Smooth muscle cell (in vitro differentiated cells): ENCODE results near the gene GPRIN2. TPM values are rescaled to one million over a fixed set of nuclear protein-coding genes. Genes with fewer than 3 reads are reported as not detected.
A peak's percentile ranks its signal among the peaks of the same experiment; 100 is the strongest.
"Not testable (repeated sequence)": the region's sequence is repeated elsewhere in the genome, so short reads cannot be mapped to it uniquely, and the experiment has no call there.

Experiments used
- DNase-seq: peaks from one replicate; lab custom pipeline; 2025; ENCODE audit not compliant: unreplicated experiment; lab: John Stamatoyannopoulos, UW
- H2AFZ ChIP-seq: fragments of 200-600 bp; sonication (generic); 2 replicates; pipeline ENCODE4 v1.6.0; 2016; ENCODE audit warnings: antibody characterized with exemption, low read depth, mild to moderate bottlenecking
- H3F3A ChIP-seq: fragments of 200-600 bp; sonication (generic); 2 replicates; pipeline ENCODE4 v1.6.0; 2017; ENCODE audit warnings: antibody characterized with exemption, low read depth
- H3K27ac ChIP-seq: fragments of 200-600 bp; sonication (generic); 2 replicates; pipeline ENCODE4 v1.5.1; 2016; ENCODE audit warnings: low read depth, mild to moderate bottlenecking
- H3K27me3 ChIP-seq: fragments of 200-600 bp; sonication (generic); 2 replicates; pipeline ENCODE4 v1.6.1; 2016; ENCODE audit warnings: low read depth, mild to moderate bottlenecking
- H3K36me3 ChIP-seq: fragments of 200-600 bp; sonication (generic); 2 replicates; pipeline ENCODE4 v1.5.1; 2016; ENCODE audit warnings: low read depth
- H3K4me1 ChIP-seq: fragments of 200-600 bp; sonication (generic); 2 replicates; pipeline ENCODE4 v1.5.1; 2016; ENCODE audit warnings: low read depth
- H3K4me2 ChIP-seq: fragments of 200-600 bp; sonication (generic); 2 replicates; pipeline ENCODE4 v1.6.0; 2016; ENCODE audit warnings: mild to moderate bottlenecking
- H3K4me3 ChIP-seq: fragments of 200-600 bp; sonication (generic); 2 replicates; pipeline ENCODE4 v1.5.1; 2016; ENCODE audit warnings: mild to moderate bottlenecking
- H3K79me2 ChIP-seq: fragments of 200-600 bp; sonication (generic); 2 replicates; pipeline ENCODE4 v1.6.0; 2016; ENCODE audit warnings: low read depth, mild to moderate bottlenecking
- H3K9ac ChIP-seq: fragments of 200-600 bp; sonication (generic); 2 replicates; pipeline ENCODE4 v1.6.0; 2016; ENCODE audit warnings: low read depth
- H3K9me3 ChIP-seq: fragments of 200-600 bp; sonication (generic); replicated peaks from 2 replicates; pipeline ENCODE4 v1.5.1; 2016; ENCODE audit warnings: low read depth
- H4K20me1 ChIP-seq: fragments of 200-600 bp; sonication (generic); 2 replicates; pipeline ENCODE4 v1.6.0; 2016; ENCODE audit warnings: low read depth
- WGBS: methylation state at CpG from one replicate; pipeline ENCODE4 v1.1.7; 2016; ENCODE audit warnings: low lambda C conversion rate; 5-methylcytosine and 5-hydroxymethylcytosine counted together
- polyA plus RNA-seq: library from polyadenylated mRNA; unstranded; fragments of >200 nt; fragmentation: Nextera tagmentation; extraction: Ambion mirVana; gene quantifications from 2 replicates; pipeline ENCODE4 v1.2.1, GENCODE V29; 2016
- total RNA-seq: library from RNA; depleted of rRNA; stranded (reverse); fragments of >200 nt; gene quantifications from 2 replicates; pipeline ENCODE4 v1.2.3, GENCODE V29; 2014
- TF ChIP-seq, protein P1 (sequence below): fragments of 200-600 bp; sonication (generic); IDR thresholded peaks from 2 replicates; pipeline ENCODE4 v1.5.1; 2017; ENCODE audit warnings: borderline replicate concordance, mild to moderate bottlenecking, antibody characterized with exemption; ENCODE audit not compliant: insufficient read depth, poor library complexity, severe bottlenecking

The GPRIN2 gene
- total RNA-seq (0.54 TPM in 1 of 2 replicates, not detected in the other), polyA plus RNA-seq (0.34 and 0.54 TPM in 2 replicates)

DNA sequence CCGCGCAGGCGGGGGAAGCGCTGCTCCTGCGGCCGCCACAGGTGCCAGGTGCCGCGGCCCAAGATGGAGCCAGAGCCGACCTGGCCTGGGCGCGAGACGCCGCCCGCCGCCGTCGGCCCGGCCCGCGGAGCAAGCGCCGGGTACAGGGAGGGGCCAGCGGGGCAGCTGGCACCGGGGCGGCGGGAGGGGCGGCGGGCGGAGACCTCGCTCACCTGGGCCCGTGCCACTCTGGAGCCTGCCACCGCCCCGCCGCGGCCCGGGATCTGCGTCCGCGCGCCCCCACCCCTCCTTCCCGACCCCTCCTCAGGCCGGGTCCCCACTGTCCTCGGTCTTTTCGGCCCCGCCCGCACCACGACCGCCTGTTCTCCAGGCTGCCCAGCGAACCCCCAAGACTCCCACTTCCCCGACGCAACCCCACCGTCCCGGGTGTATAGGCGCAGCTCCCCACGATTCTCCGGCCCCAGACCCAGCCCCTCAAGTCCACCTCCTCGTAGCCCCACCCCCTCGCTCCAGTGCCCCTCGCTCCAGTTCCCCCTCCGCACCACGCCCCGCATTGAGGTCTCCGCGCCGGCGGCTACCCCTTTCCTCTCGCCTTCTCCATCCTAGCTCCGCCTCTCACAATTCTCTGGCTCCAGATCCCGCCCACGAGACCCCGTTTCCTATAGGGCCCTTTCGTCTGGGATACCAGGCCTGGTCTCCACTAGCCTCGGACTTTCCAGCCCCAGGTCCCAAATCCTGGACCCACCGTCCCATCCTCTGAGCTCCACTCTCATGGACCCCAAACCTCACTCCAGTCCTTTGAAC, at the start of gene GPRIN2:
GPRIN2 (minus strand) TSS at position 144 of the 804 bp plus-strand sequence. CDS start 5,922 bp downstream, outside the sequence.
- H3K79me2 ChIP-seq = no peaks in the 10 kb centered on the region
- peak within 1 kb of the TSS; percentile 93 for H3K4me2 ChIP-seq
- H3K9ac ChIP-seq = no peak within 1 kb of the TSS
- no peak within 1 kb of the TSS for H3K27ac ChIP-seq
- H2AFZ ChIP-seq = peak within 1 kb of the TSS; percentile 86
- WGBS = 11% methylated on average over 25 of the region's 74 CpGs
- peaks cover 8% of the 10 kb centered on the region for H3K4me1 ChIP-seq
- no peak for DNase-seq
- H4K20me1 ChIP-seq = no peaks in the 10 kb centered on the region
- H3K27me3 ChIP-seq = peaks cover 73% of the 10 kb centered on the region
- H3K9me3 ChIP-seq = no peaks in the 10 kb centered on the region
- peak within 1 kb of the TSS; percentile 63 for H3K4me3 ChIP-seq
- H3F3A ChIP-seq = no peaks in the 10 kb centered on the region
- TF ChIP-seq, protein P1, sequence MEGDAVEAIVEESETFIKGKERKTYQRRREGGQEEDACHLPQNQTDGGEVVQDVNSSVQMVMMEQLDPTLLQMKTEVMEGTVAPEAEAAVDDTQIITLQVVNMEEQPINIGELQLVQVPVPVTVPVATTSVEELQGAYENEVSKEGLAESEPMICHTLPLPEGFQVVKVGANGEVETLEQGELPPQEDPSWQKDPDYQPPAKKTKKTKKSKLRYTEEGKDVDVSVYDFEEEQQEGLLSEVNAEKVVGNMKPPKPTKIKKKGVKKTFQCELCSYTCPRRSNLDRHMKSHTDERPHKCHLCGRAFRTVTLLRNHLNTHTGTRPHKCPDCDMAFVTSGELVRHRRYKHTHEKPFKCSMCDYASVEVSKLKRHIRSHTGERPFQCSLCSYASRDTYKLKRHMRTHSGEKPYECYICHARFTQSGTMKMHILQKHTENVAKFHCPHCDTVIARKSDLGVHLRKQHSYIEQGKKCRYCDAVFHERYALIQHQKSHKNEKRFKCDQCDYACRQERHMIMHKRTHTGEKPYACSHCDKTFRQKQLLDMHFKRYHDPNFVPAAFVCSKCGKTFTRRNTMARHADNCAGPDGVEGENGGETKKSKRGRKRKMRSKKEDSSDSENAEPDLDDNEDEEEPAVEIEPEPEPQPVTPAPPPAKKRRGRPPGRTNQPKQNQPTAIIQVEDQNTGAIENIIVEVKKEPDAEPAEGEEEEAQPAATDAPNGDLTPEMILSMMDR = no peak
- no peaks in the 10 kb centered on the region for H3K36me3 ChIP-seq

GRCh38 chr10:46600516-46600915, 44.1 kb upstream of the GPRIN2 start:
- H3K9ac ChIP-seq, DNase-seq, H3K27ac ChIP-seq, H3K4me1 ChIP-seq, H3K79me2 ChIP-seq, H2AFZ ChIP-seq, H3K9me3 ChIP-seq, H3K4me3 ChIP-seq, H3K27me3 ChIP-seq, H3F3A ChIP-seq, H3K36me3 ChIP-seq, H3K4me2 ChIP-seq, H4K20me1 ChIP-seq: not testable (repeated sequence)
- 95% methylated on average over 1 of the region's 1 CpG for WGBS

GRCh38 chr10:46597616-46598246, 41.3 kb upstream of the GPRIN2 start:
- Histone ChIP-seq H3K4me2 (peak overlapping the region; percentile 76), H3K4me3 (peak overlapping the region; percentile 55)
- H3K27ac ChIP-seq, H3K27me3 ChIP-seq, H3K9ac ChIP-seq, H3K36me3 ChIP-seq, H3F3A ChIP-seq, H4K20me1 ChIP-seq, H3K79me2 ChIP-seq, H2AFZ ChIP-seq, H3K4me1 ChIP-seq, DNase-seq, H3K9me3 ChIP-seq: not testable (repeated sequence)
- TF ChIP-seq, protein P1 = peak; percentile 4
- 1% methylated on average over 11 of the region's 44 CpGs for WGBS

- not testable (repeated sequence) for H3K4me1 ChIP-seq, H3K4me2 ChIP-seq, DNase-seq, H3K9me3 ChIP-seq, H3K79me2 ChIP-seq, H3K36me3 ChIP-seq, H2AFZ ChIP-seq, H3K9ac ChIP-seq, H4K20me1 ChIP-seq, H3F3A ChIP-seq, H3K4me3 ChIP-seq, H3K27ac ChIP-seq, H3K27me3 ChIP-seq
- WGBS = 82% methylated on average over 1 of the region's 4 CpGs
These were observed 40.1 kb upstream of the GPRIN2 start for GRCh38 chr10:46596570-46596969.

DNA sequence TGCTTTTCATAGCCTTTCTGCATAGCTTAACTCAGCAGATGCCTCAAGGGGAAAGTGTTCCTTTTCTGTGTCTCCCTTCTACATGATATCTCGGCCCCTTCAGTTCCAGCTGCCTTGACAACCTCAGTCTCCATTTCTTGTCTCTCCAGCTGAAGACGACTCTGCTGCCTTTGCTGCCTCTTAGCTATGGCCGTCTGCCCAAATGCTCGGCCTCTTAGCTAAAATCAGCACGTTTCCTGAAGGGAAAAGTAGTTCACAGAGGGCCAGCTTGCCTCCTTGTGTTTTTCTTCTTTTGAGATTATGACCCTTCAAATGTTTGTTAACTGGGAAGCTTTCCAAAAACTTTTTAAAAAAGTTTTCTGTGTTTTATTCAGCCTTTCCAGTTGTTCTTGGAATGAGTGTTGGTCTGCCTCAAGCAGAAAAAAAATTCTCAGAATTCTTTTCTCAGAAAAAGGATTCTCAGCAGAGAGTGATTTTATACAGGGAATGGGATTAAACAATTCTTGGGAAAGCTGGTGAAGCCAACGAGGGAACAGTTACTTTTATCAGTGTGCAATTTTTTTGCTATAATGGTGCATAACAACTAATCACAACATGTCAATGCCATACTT, 38.1 kb upstream of the GPRIN2 start:
- H3K36me3 ChIP-seq = not testable (repeated sequence)

GRCh38 chr10:46593307-46593706, 36.8 kb upstream of the GPRIN2 start:
- not testable (repeated sequence) for H3K9ac ChIP-seq, H3K9me3 ChIP-seq, H3F3A ChIP-seq, H3K79me2 ChIP-seq, DNase-seq, H4K20me1 ChIP-seq, H3K27ac ChIP-seq, H3K4me1 ChIP-seq, H3K4me2 ChIP-seq, H3K36me3 ChIP-seq, H2AFZ ChIP-seq, H3K27me3 ChIP-seq, H3K4me3 ChIP-seq
- WGBS = 97% methylated on average over 13 of the region's 13 CpGs

More for the DNA sequence above, 38.1 kb upstream of the GPRIN2 start:
- H4K20me1 ChIP-seq, H3K9ac ChIP-seq, DNase-seq, H3K79me2 ChIP-seq, H3K4me2 ChIP-seq, H3K9me3 ChIP-seq, H3K4me3 ChIP-seq, H3F3A ChIP-seq, H3K27ac ChIP-seq, H2AFZ ChIP-seq, H3K27me3 ChIP-seq, H3K4me1 ChIP-seq: not testable (repeated sequence)
- WGBS = 56% methylated on average over 5 of the region's 6 CpGs
